K562 (cell line): ENCODE measurements around the gene SOX18. TPM values are rescaled to one million over a fixed set of nuclear protein-coding genes. Genes with fewer than 3 reads are reported as not detected.

Experiments used
- BCOR ChIP-seq: fragments of 450-650 bp; IDR thresholded peaks from 2 replicates; pipeline ENCODE4 v1.6.1; 2016
- BRD4 ChIP-seq: fragments of 200-600 bp; sonication (generic); IDR thresholded peaks from 2 replicates; pipeline ENCODE4 v1.6.1; 2017; ENCODE audit warnings: inconsistent platforms
- CXXC5 ChIP-seq: fragments of 250-450 bp; sonication (Bioruptor Pico); IDR thresholded peaks from 2 replicates; pipeline ENCODE4 v1.8.0; 2022; ENCODE audit warnings: inconsistent platforms, mild to moderate bottlenecking, moderate library complexity
- ELF1 ChIP-seq: fragments of 200-800 bp; sonication (Bioruptor generic); IDR thresholded peaks from 2 replicates; pipeline ENCODE4 v1.6.1; 2016; ENCODE audit warnings: missing genetic modification characterization, missing compliant biosample characterization
- ESRRA ChIP-seq: fragments of 450-650 bp; IDR thresholded peaks from 2 replicates; pipeline ENCODE4 v1.6.1; 2014; ENCODE audit warnings: low read depth, mild to moderate bottlenecking, moderate library complexity, borderline replicate concordance
- ETS1 ChIP-seq: conservative IDR thresholded peaks from 2 replicates; pipeline ENCODE4 v1.6.1; 2011; ENCODE audit warnings: low read depth, mild to moderate bottlenecking, low read length; ENCODE audit not compliant: control insufficient read depth
- ETV6 ChIP-seq, 3 experiments: fragments of 150-350 bp in 1 of 3; sonication (generic) in 1 of 3; formaldehyde crosslinking in 1 of 3; IDR thresholded peaks; 2 replicates each; pipeline versions ENCODE4 v1.6.1 to v1.8.0; 2014 to 2022; ENCODE audit warnings: borderline replicate concordance in 2 of 3, low read depth in 2 of 3, antibody characterized with exemption in 1 of 3, low read length in 1 of 3, mild to moderate bottlenecking in 1 of 3, missing genetic modification reagents in 1 of 3
- GABPB1 ChIP-seq: sonication (generic); formaldehyde crosslinking; IDR thresholded peaks from 2 replicates; pipeline ENCODE4 v1.8.0; 2022; ENCODE audit warnings: mild to moderate bottlenecking, missing genetic modification reagents
- HES1 ChIP-seq: fragments of 450-650 bp; IDR thresholded peaks from 2 replicates; pipeline ENCODE4 v1.6.1; 2016; ENCODE audit warnings: low read depth, mild to moderate bottlenecking, moderate library complexity
- ID3 ChIP-seq, 2 experiments: fragments of 250-450 bp in 1 of 2; fragments of 450-650 bp in 1 of 2; sonication (Bioruptor Pico) in 1 of 2; IDR thresholded peaks; 2 replicates each; pipeline versions ENCODE4 v1.6.1 to v1.8.0; 2016 to 2021; ENCODE audit warnings: mild to moderate bottlenecking in 2 of 2, moderate library complexity in 2 of 2, missing compliant biosample characterization in 1 of 2, missing genetic modification characterization in 1 of 2
- KDM1A ChIP-seq, 2 experiments: fragments of 450-650 bp; IDR thresholded peaks; 2 replicates each; pipeline ENCODE4 v1.6.1; 2016; ENCODE audit warnings: mild to moderate bottlenecking in 2 of 2
- L3MBTL2 ChIP-seq: fragments of 450-650 bp; IDR thresholded peaks from 2 replicates; pipeline ENCODE4 v1.6.1; 2016; ENCODE audit warnings: mild to moderate bottlenecking, moderate library complexity
- MAZ ChIP-seq, 2 experiments: fragments of 450-650 bp in 1 of 2; sonication (generic) in 1 of 2; formaldehyde crosslinking; IDR thresholded peaks in 1 of 2; conservative IDR thresholded peaks in 1 of 2; 2 replicates each; pipeline versions ENCODE4 v1.4.0 to v1.5.0; 2020; ENCODE audit warnings: mild to moderate bottlenecking in 1 of 2, missing genetic modification reagents in 1 of 2
- NFIC ChIP-seq: fragments of 450-650 bp; IDR thresholded peaks from 2 replicates; pipeline ENCODE4 v1.6.1; 2017; ENCODE audit warnings: mild to moderate bottlenecking, inconsistent platforms
- PHF20 ChIP-seq: fragments of 450-650 bp; IDR thresholded peaks from 2 replicates; pipeline ENCODE4 v1.6.1; 2018; ENCODE audit not compliant: partially characterized antibody
- PML ChIP-seq: IDR thresholded peaks from 2 replicates; pipeline ENCODE4 v1.6.1; 2012; ENCODE audit warnings: low read length, inconsistent platforms
- POLR3G ChIP-seq: IDR thresholded peaks from 2 replicates; pipeline ENCODE4 v1.6.1; 2011; ENCODE audit not compliant: insufficient read length, insufficient replicate concordance; ENCODE audit errors: extremely low read depth
- SMARCE1 ChIP-seq: fragments of 450-650 bp; IDR thresholded peaks from 2 replicates; pipeline ENCODE4 v1.7.1; 2016; ENCODE audit warnings: mild to moderate bottlenecking
- SUPT5H ChIP-seq: fragments of 450-650 bp; IDR thresholded peaks from 2 replicates; pipeline ENCODE4 v1.6.1; 2016
- TARDBP ChIP-seq: fragments of 450-650 bp; IDR thresholded peaks from 2 replicates; pipeline ENCODE4 v1.6.1; 2016
- TCF7L2 ChIP-seq: fragments of 150-350 bp; IDR thresholded peaks from 2 replicates; pipeline ENCODE4 v1.6.1; 2016; ENCODE audit warnings: low read depth, mild to moderate bottlenecking, low read length, moderate library complexity
- ZBTB49 ChIP-seq: sonication (generic); formaldehyde crosslinking; IDR thresholded peaks from 2 replicates; pipeline ENCODE4 v1.8.0; 2022; ENCODE audit warnings: missing genetic modification reagents, mild to moderate bottlenecking, borderline replicate concordance
- ZNF354B ChIP-seq: fragments of 250-450 bp; sonication (Bioruptor Pico); IDR thresholded peaks from 2 replicates; pipeline ENCODE4 v1.4.0; 2020
- ZNF77 ChIP-seq: fragments of 250-450 bp; sonication (Bioruptor Pico); IDR thresholded peaks from 2 replicates; pipeline ENCODE4 v1.5.0; 2020
- polyA plus RNA-seq, 8 experiments: library from polyadenylated mRNA; depleted of rRNA in 4 of 8; stranded (reverse) in 5 of 8; unstranded in 3 of 8; fragments of >200 nt; fragmentation: Nextera tagmentation in 2 of 8; fragmentation: Illumina TruSeq in 1 of 8; extraction: Ambion mirVana in 2 of 8; extraction: Trizol in 1 of 8; gene quantifications; 2 replicates each; pipeline versions ENCODE4 v1.2.1 to v1.2.3, GENCODE V29; 2011 to 2014; ENCODE audit warnings: inconsistent platforms in 1 of 8, missing spikeins in 1 of 8
- total RNA-seq, 7 experiments: library from RNA; depleted of rRNA in 6 of 7; stranded (reverse); fragments of >200 nt in 6 of 7; fragmentation: Illumina TruSeq in 2 of 7; extraction: Trizol in 2 of 7; gene quantifications; 2 replicates each; pipeline versions ENCODE4 v1.2.1 to v1.2.3, GENCODE V29; 2011 to 2021; ENCODE audit warnings: low replicate concordance in 1 of 7

Gene SOX18
- total and polyA plus RNA-seq, 9 of the 15 experiments (the other 6 are each of a cell fraction or from before 2014, with no cell fraction given), result 0.15 to 19.8 (median 0.33) TPM

- no peak for TF ChIP-seq ZBTB49
- TF ChIP-seq BCOR, result 0 out of 2 replicates have a peak, but pooled peaks have one; percentile 35
- peak; percentile 75; the same call in 1 of the 2 replicates for TF ChIP-seq ETS1
- TF ChIP-seq ETV6 (IDR thresholded peaks at IDR 0.05; ENCODE audit: borderline replicate concordance in 1 of 2, low read depth in 2 of 2, low read length in 1 of 2), result 0 out of 4 replicates have a peak, but pooled peaks of 1 of the 2 experiments have one; percentile 19
- no peak for TF ChIP-seq ETV6 (CRISPR knock-in tag; IDR thresholded peaks at IDR 0.05; ENCODE audit: borderline replicate concordance)
- peak; percentile 53; the same call in 1 of the 2 replicates for TF ChIP-seq HES1
- peak; percentile 33; the same call in 1 of the 2 replicates for TF ChIP-seq BRD4
- no peak for TF ChIP-seq ID3 (CRISPR knock-in tag; IDR thresholded peaks at IDR 0.05)
- TF ChIP-seq ID3 (tag; IDR thresholded peaks at IDR 0.05), result 0 out of 2 replicates have a peak, but pooled peaks have one; percentile 41
- TF ChIP-seq TARDBP, result peak; percentile 88
- peak; percentile 50; the same call in 1 of the 2 replicates for TF ChIP-seq SUPT5H
- peak; percentile 91 for TF ChIP-seq L3MBTL2
- TF ChIP-seq CXXC5 (CRISPR knock-in tag), result peak; percentile 93
- TF ChIP-seq GABPB1 (CRISPR knock-in tag), result peak; percentile 62; the same call in 1 of the 2 replicates
- TF ChIP-seq PHF20, result peak; percentile 58
- peak; percentile 62 for TF ChIP-seq NFIC
- TF ChIP-seq PML, result 0 out of 2 replicates have a peak, but pooled peaks have one; percentile 37
- no peak for TF ChIP-seq POLR3G
- TF ChIP-seq TCF7L2, result no peak
- peak; percentile 33 to 69; a peak in 3 of 4 replicates for TF ChIP-seq MAZ (CRISPR knock-in tag; conservative IDR thresholded peaks at IDR 0.05 in 1 of 2, IDR thresholded peaks at IDR 0.05 in 1 of 2)
- peak; percentile 48 to 72; a peak in 3 of 4 replicates for TF ChIP-seq KDM1A (IDR thresholded peaks at IDR 0.05)
- 0 out of 2 replicates have a peak, but pooled peaks have one; percentile 34 for TF ChIP-seq ELF1
- TF ChIP-seq ZNF77 (CRISPR knock-in tag), result no peak
- 0 out of 2 replicates have a peak, but pooled peaks have one; percentile 49 for TF ChIP-seq SMARCE1
- TF ChIP-seq ESRRA, result peak; percentile 70; the same call in 1 of the 2 replicates
- TF ChIP-seq ZNF354B (CRISPR knock-in tag), result no peak
Observed at GRCh38 chr20:64042054-64042781, 7.2 kb downstream of the SOX18 start (continued).
